H9 (cell line): ENCODE results near the gene TCAF1. TPM values are rescaled to one million over a fixed set of nuclear protein-coding genes. Genes with fewer than 3 reads are reported as not detected.
"Not testable (repeated sequence)": the region's sequence is repeated elsewhere in the genome, so short reads cannot be mapped to it uniquely, and the experiment has no call there.

Source experiments
- DNase-seq: peaks from one replicate; pipeline ENCODE4 v3.0.0-alpha.2; 2017
- H2AFZ ChIP-seq: one replicate; pipeline ENCODE4 v1.6.1; 2013; ENCODE audit warnings: mild to moderate bottlenecking, low read length, control low read depth, moderate library complexity
- H2AK5ac ChIP-seq: 2 replicates; pipeline ENCODE4 v1.6.1; 2013; ENCODE audit warnings: low read length, control low read depth, mixed read lengths; ENCODE audit not compliant: insufficient read length
- H2BK120ac ChIP-seq: one replicate; pipeline ENCODE4 v1.6.1; 2013; ENCODE audit warnings: low read depth, mild to moderate bottlenecking, low read length, control low read depth, inconsistent platforms; ENCODE audit not compliant: poor library complexity, severe bottlenecking
- H2BK12ac ChIP-seq: 2 replicates; pipeline ENCODE4 v1.6.1; 2013; ENCODE audit warnings: low read length, control low read depth, mixed read lengths, low read depth; ENCODE audit not compliant: insufficient read length
- H2BK15ac ChIP-seq: 2 replicates; pipeline ENCODE4 v1.6.1; 2013; ENCODE audit warnings: low read depth, low read length, control low read depth
- H2BK20ac ChIP-seq: one replicate; pipeline ENCODE4 v1.6.1; 2013; ENCODE audit warnings: low read depth, mild to moderate bottlenecking, low read length, control low read depth, inconsistent platforms; ENCODE audit not compliant: poor library complexity, severe bottlenecking
- H2BK5ac ChIP-seq: 2 replicates; pipeline ENCODE4 v1.6.1; 2013; ENCODE audit warnings: low read length, control low read depth, mixed read lengths; ENCODE audit not compliant: insufficient read length
- H3K14ac ChIP-seq: 2 replicates; pipeline ENCODE4 v1.6.1; 2013; ENCODE audit warnings: low read length, control low read depth; ENCODE audit not compliant: insufficient read depth
- H3K18ac ChIP-seq: 2 replicates; pipeline ENCODE4 v1.6.1; 2013; ENCODE audit warnings: low read depth, mild to moderate bottlenecking, mixed read lengths, low read length, control low read depth; ENCODE audit not compliant: insufficient read length
- H3K23ac ChIP-seq: 2 replicates; pipeline ENCODE4 v1.6.1; 2013; ENCODE audit warnings: low read length, control low read depth, mixed read lengths, low read depth; ENCODE audit not compliant: insufficient read length
- H3K23me2 ChIP-seq: 2 replicates; pipeline ENCODE4 v1.6.1; 2013; ENCODE audit warnings: low read depth, mild to moderate bottlenecking, mixed read lengths, low read length, control low read depth; ENCODE audit not compliant: insufficient read length, poor library complexity, severe bottlenecking
- H3K27ac ChIP-seq: 2 replicates; pipeline ENCODE4 v1.5.1; 2013; ENCODE audit warnings: low read length, control low read depth, mixed read lengths, low read depth; ENCODE audit not compliant: insufficient read length
- H3K27me3 ChIP-seq: 2 replicates; pipeline ENCODE4 v1.6.1; 2013; ENCODE audit warnings: low read length, control low read depth, inconsistent platforms; ENCODE audit not compliant: insufficient read depth
- H3K4ac ChIP-seq: 2 replicates; pipeline ENCODE4 v1.6.1; 2013; ENCODE audit warnings: low read depth, mild to moderate bottlenecking, control low read depth, inconsistent platforms, low read length, moderate library complexity
- H3K4me1 ChIP-seq: 2 replicates; pipeline ENCODE4 v1.6.1; 2013; ENCODE audit warnings: low read length, control low read depth, inconsistent platforms; ENCODE audit not compliant: insufficient read depth
- H3K4me2 ChIP-seq: 2 replicates; pipeline ENCODE4 v1.6.1; 2013; ENCODE audit warnings: low read length, control low read depth, mixed read lengths; ENCODE audit not compliant: insufficient read length, insufficient read depth
- H3K56ac ChIP-seq: 2 replicates; pipeline ENCODE4 v1.6.1; 2013; ENCODE audit warnings: low read depth, mild to moderate bottlenecking, mixed read lengths, low read length, control low read depth; ENCODE audit not compliant: insufficient read length
- H3K79me1 ChIP-seq: 2 replicates; pipeline ENCODE4 v1.6.1; 2013; ENCODE audit warnings: low read depth, mild to moderate bottlenecking, moderate library complexity, low read length, control low read depth, inconsistent platforms; ENCODE audit not compliant: insufficient read depth, poor library complexity, severe bottlenecking
- H3K79me2 ChIP-seq: 2 replicates; pipeline ENCODE4 v1.6.1; 2013; ENCODE audit warnings: low read length, control low read depth, inconsistent platforms; ENCODE audit not compliant: insufficient read depth
- H3K9ac ChIP-seq: 2 replicates; pipeline ENCODE4 v1.6.1; 2013; ENCODE audit warnings: low read length, control low read depth, mixed read lengths; ENCODE audit not compliant: insufficient read length; ENCODE audit errors: extremely low read depth
- H3K9me3 ChIP-seq: one replicate; pipeline ENCODE4 v1.6.1; 2013; ENCODE audit warnings: low read depth, low read length, inconsistent platforms; ENCODE audit not compliant: control insufficient read depth
- H3T11ph ChIP-seq: one replicate; pipeline ENCODE4 v1.6.1; 2013; ENCODE audit warnings: mild to moderate bottlenecking, low read length, control low read depth, inconsistent platforms
- H4K20me1 ChIP-seq: one replicate; pipeline ENCODE4 v1.6.1; 2013; ENCODE audit not compliant: control insufficient read depth, insufficient read length, insufficient read depth
- H4K5ac ChIP-seq: 2 replicates; pipeline ENCODE4 v1.6.1; 2013; ENCODE audit warnings: low read depth, mild to moderate bottlenecking, mixed read lengths, low read length, control low read depth; ENCODE audit not compliant: insufficient read length
- H4K8ac ChIP-seq: replicated peaks from 2 replicates; pipeline ENCODE4 v1.6.1; 2013; ENCODE audit warnings: low read length, control low read depth, mixed read lengths, low read depth; ENCODE audit not compliant: insufficient read length
- H4K91ac ChIP-seq: 2 replicates; pipeline ENCODE4 v1.6.1; 2013; ENCODE audit warnings: low read depth, mild to moderate bottlenecking, moderate library complexity, mixed read lengths, low read length, control low read depth; ENCODE audit not compliant: insufficient read length
- H3K27ac Mint-ChIP-seq, 3 experiments: 2 replicates in 2 of 3; 3 replicates in 1 of 3; pipeline ENCODE4 v1.8.0; 2020 to 2021; ENCODE audit warnings: mixed read lengths in 3 of 3, mild to moderate bottlenecking in 1 of 3, moderate library complexity in 1 of 3
- H3K27me3 Mint-ChIP-seq: 2 replicates; pipeline ENCODE4 v1.8.0; 2021; ENCODE audit warnings: low read depth, mild to moderate bottlenecking, moderate library complexity, mixed read lengths
- H3K36me3 Mint-ChIP-seq, 3 experiments: 2 replicates in 2 of 3; 3 replicates in 1 of 3; pipeline ENCODE4 v1.8.0; 2020 to 2021; ENCODE audit warnings: low read depth in 3 of 3, mixed read lengths in 3 of 3; ENCODE audit not compliant: insufficient read depth in 1 of 3
- H3K4me1 Mint-ChIP-seq, 2 experiments: 2 replicates each; pipeline ENCODE4 v1.8.0; 2020; ENCODE audit warnings: mixed read lengths in 2 of 2
- H3K4me3 Mint-ChIP-seq, 2 experiments: 2 replicates in 1 of 2; 3 replicates in 1 of 2; pipeline ENCODE4 v1.8.0; 2020 to 2021; ENCODE audit warnings: mild to moderate bottlenecking in 2 of 2, mixed read lengths in 2 of 2, moderate library complexity in 1 of 2
- H3K9me3 Mint-ChIP-seq, 2 experiments: 2 replicates in 1 of 2; 3 replicates in 1 of 2; pipeline ENCODE4 v1.8.0; 2020; ENCODE audit warnings: mild to moderate bottlenecking in 2 of 2, mixed read lengths in 2 of 2, moderate library complexity in 1 of 2
- WGBS: extraction: QIAGEN DNeasy Blood & Tissue Kit; methylation state at CpG from one replicate; pipeline ENCODE4 v1.1.7; 2013; ENCODE audit warnings: missing lambda C conversion rate, low lambda C conversion rate, mixed read lengths; ENCODE audit not compliant: insufficient read length; ENCODE audit errors: extremely low coverage; 5-methylcytosine and 5-hydroxymethylcytosine counted together
- total RNA-seq: library from RNA; stranded (reverse); gene quantifications from 2 replicates; pipeline ENCODE4 v1.2.1, GENCODE V29; 2021

Gene TCAF1
- total RNA-seq, 1 experiment from 2014 or later, result 46.8 TPM

GRCh38 chr7:143824295-143825135, 77.5 kb downstream of the TCAF1 start:
- H3K9ac ChIP-seq, H3T11ph ChIP-seq, H3K14ac ChIP-seq, H3K27ac ChIP-seq, H3K4me1 ChIP-seq, H4K20me1 ChIP-seq, H3K27me3 ChIP-seq, H3K27ac Mint-ChIP-seq, H2BK20ac ChIP-seq, H3K79me1 ChIP-seq, H3K4me2 ChIP-seq, H2AK5ac ChIP-seq, H3K36me3 Mint-ChIP-seq, H2AFZ ChIP-seq, H3K18ac ChIP-seq, H4K5ac ChIP-seq, H3K23me2 ChIP-seq, H3K4me3 Mint-ChIP-seq, H3K27me3 Mint-ChIP-seq, H2BK12ac ChIP-seq, H3K56ac ChIP-seq, DNase-seq, H2BK5ac ChIP-seq, H3K4ac ChIP-seq, H3K9me3 ChIP-seq, H2BK15ac ChIP-seq, H4K8ac ChIP-seq, H4K91ac ChIP-seq, H3K4me1 Mint-ChIP-seq, H2BK120ac ChIP-seq, H3K79me2 ChIP-seq, H3K9me3 Mint-ChIP-seq, H3K23ac ChIP-seq: not testable (repeated sequence)
- no CpG with 5 or more reads among the region's 7 CpGs for WGBS

GRCh38 chr7:143823634-143824294, 78.2 kb downstream of the TCAF1 start:
- not testable (repeated sequence) for H3K9me3 ChIP-seq, H3K4me2 ChIP-seq, H3K4me1 Mint-ChIP-seq, H4K5ac ChIP-seq, H2BK12ac ChIP-seq, H3K23me2 ChIP-seq, H2BK20ac ChIP-seq, H2AFZ ChIP-seq, H3T11ph ChIP-seq, H2BK120ac ChIP-seq, H3K27ac Mint-ChIP-seq, H3K36me3 Mint-ChIP-seq, H3K18ac ChIP-seq, H3K4me1 ChIP-seq, H2BK5ac ChIP-seq, DNase-seq, H3K27me3 Mint-ChIP-seq, H3K27ac ChIP-seq, H2BK15ac ChIP-seq, H3K4ac ChIP-seq, H3K9me3 Mint-ChIP-seq, H4K20me1 ChIP-seq, H2AK5ac ChIP-seq, H3K23ac ChIP-seq, H3K56ac ChIP-seq, H4K8ac ChIP-seq, H4K91ac ChIP-seq, H3K27me3 ChIP-seq, H3K9ac ChIP-seq, H3K79me1 ChIP-seq, H3K4me3 Mint-ChIP-seq, H3K79me2 ChIP-seq, H3K14ac ChIP-seq
- WGBS, result no CpG with 5 or more reads among the region's 3 CpGs
